ENCODE measurements around the gene ADAMTSL5.

Gene ADAMTSL5, protein sequence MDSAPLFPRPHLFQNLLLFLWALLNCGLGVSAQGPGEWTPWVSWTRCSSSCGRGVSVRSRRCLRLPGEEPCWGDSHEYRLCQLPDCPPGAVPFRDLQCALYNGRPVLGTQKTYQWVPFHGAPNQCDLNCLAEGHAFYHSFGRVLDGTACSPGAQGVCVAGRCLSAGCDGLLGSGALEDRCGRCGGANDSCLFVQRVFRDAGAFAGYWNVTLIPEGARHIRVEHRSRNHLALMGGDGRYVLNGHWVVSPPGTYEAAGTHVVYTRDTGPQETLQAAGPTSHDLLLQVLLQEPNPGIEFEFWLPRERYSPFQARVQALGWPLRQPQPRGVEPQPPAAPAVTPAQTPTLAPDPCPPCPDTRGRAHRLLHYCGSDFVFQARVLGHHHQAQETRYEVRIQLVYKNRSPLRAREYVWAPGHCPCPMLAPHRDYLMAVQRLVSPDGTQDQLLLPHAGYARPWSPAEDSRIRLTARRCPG

DNA sequence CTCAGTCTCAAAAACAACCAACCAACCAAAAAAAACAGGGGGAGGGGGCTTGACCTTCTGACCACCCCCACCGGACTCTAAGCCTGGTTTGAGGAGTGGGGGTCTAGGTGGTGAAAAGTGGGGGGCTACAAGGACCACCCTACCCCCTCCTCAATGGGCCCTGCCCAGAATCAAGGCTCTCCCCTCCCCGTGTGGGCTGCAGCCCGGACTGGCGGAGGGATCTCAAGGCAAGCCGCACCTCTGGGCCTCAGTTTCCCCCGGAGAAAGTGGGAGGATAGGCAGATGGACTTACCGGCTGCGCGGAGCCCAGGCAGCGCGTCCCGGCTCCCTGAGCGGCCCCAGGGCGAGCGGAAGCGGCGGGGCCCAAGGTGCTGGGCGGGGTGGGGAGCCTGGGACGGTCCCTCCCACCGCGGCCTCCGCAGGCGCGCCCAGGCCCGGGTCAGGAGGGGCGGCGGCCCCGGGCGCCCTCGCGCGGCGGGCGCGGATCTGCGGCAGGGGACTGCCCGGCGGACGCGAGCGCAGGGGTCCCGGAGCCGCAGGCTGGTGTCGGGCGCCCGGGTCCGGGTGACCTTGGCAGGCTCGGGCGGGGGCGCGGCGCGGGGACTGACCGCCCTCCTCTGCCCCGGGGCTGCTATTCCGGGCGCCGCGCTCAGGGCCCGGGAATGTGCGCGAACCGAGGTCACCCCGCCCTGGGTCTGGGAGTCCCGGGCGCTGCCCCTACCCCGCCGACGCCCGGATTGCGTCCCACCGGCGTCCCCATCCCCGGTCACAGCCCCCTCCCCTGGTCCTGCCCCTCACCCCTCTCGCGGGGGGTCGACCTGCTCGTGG lies at the start of gene ADAMTSL5:
TSS of gene ADAMTSL5 (minus strand) at position 349 of the 828 bp plus-strand sequence. CDS start 2,076 bp downstream, outside the sequence.
- Histone ChIP-seq H3K36me3 (ENCODE audit: insufficient read depth, low read length) (no peaks in the 10 kb centered on the region), H3K4me3 (ENCODE audit: low read depth, low read length) (peak within 1 kb of the TSS; percentile 78), H3K27me3 (ENCODE audit: insufficient read depth, low read length) (no peaks in the 10 kb centered on the region), H3K4me1 (ENCODE audit: control insufficient read depth, insufficient read depth, low read length, unreplicated experiment) (peaks cover 3% of the 10 kb centered on the region), H3K79me2 (ENCODE audit: control insufficient read depth, insufficient read depth, low read length, unreplicated experiment) (no peaks in the 10 kb centered on the region), H2AFZ (ENCODE audit: low read length, unreplicated experiment) (no peak within 1 kb of the TSS), H3K27ac (ENCODE audit: low read depth, low read length) (no peak within 1 kb of the TSS)

- no peak overlapping the region for H2AFZ ChIP-seq (ENCODE audit: low read length, unreplicated experiment)
- no peak overlapping the region for H3K4me3 ChIP-seq (ENCODE audit: low read depth, low read length)
- H3K27me3 ChIP-seq (ENCODE audit: insufficient read depth, low read length) = no peaks in the 10 kb centered on the region
- peaks cover 16% of the 10 kb centered on the region for H3K79me2 ChIP-seq (ENCODE audit: control insufficient read depth, insufficient read depth, low read length, unreplicated experiment)
- no peak overlapping the region for H3K27ac ChIP-seq (ENCODE audit: low read depth, low read length)
- H3K36me3 ChIP-seq (ENCODE audit: insufficient read depth, low read length) = no peaks in the 10 kb centered on the region
- peaks cover 5% of the 10 kb centered on the region for H3K4me1 ChIP-seq (ENCODE audit: control insufficient read depth, insufficient read depth, low read length, unreplicated experiment)
Measured at GRCh38 chr19:1561236-1561842, 48.5 kb upstream of the ADAMTSL5 start.

DNA sequence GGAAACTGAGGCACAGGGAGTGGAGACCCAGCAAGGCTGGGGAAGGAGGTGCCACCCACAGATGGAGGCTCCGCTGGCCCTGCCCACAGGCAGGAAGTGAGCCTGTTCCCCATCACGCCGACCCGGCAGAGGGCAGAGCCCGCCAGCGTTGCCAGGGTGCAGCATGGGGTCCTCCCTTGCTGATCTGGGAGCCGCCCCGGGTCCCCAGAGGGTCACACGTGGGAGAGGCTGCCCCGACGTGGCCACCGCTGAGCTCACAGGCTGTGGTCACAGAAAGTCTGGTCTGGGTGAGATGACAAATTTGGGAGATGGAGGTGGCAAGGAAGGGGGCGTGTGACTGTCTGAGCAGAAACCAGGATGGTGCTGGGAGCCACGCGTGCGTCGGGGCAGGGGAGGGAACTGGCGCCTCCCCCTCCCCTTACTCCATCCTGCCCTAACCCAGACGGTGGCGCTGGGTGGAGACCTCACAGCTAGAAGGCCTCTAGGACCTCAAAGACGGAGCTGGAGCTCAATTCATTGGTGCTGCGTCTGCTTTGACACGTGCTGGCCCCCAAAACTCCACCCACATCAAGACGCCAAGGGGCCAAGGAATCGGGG lies 47.6 kb upstream of the ADAMTSL5 start:
- Histone ChIP-seq H3K36me3 (ENCODE audit: insufficient read depth, low read length) (no peaks in the 10 kb centered on the region), H3K79me2 (ENCODE audit: control insufficient read depth, insufficient read depth, low read length, unreplicated experiment) (peaks cover 6% of the 10 kb centered on the region), H2AFZ (ENCODE audit: low read length, unreplicated experiment) (no peak overlapping the region), H3K27me3 (ENCODE audit: insufficient read depth, low read length) (no peaks in the 10 kb centered on the region), H3K27ac (ENCODE audit: low read depth, low read length) (no peak overlapping the region), H3K4me3 (ENCODE audit: low read depth, low read length) (no peak overlapping the region), H3K4me1 (ENCODE audit: control insufficient read depth, insufficient read depth, low read length, unreplicated experiment) (no peaks in the 10 kb centered on the region)

DNA sequence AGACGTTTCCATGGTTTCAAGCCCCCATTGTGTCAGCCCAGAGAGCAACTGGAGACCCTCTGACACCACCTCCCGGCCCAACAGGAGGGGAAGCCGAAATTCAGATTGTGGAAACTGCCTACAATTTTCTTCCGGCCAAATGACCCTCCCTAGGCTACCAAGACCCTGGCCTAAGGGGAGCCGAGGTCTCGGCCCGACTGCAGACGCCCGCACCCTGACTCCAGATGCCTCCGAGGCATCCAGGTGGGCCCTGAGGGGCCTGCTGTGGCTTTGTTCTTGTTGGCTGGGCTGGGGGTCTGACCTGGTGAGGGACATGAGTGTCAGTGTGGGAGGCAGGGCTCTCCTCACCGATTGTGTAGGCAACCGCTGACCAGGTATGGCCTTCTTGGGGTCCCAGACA lies 45.7 kb upstream of the ADAMTSL5 start:
- peaks cover 6% of the 10 kb centered on the region for H3K79me2 ChIP-seq (ENCODE audit: control insufficient read depth, insufficient read depth, low read length, unreplicated experiment)
- no peaks in the 10 kb centered on the region for H3K27me3 ChIP-seq (ENCODE audit: insufficient read depth, low read length)
- no peaks in the 10 kb centered on the region for H3K36me3 ChIP-seq (ENCODE audit: insufficient read depth, low read length)
- H3K4me1 ChIP-seq (ENCODE audit: control insufficient read depth, insufficient read depth, low read length, unreplicated experiment) = no peaks in the 10 kb centered on the region
- H3K27ac ChIP-seq (ENCODE audit: low read depth, low read length) = no peak overlapping the region
- H2AFZ ChIP-seq (ENCODE audit: low read length, unreplicated experiment) = no peak overlapping the region
- H3K4me3 ChIP-seq (ENCODE audit: low read depth, low read length) = no peak overlapping the region

DNA sequence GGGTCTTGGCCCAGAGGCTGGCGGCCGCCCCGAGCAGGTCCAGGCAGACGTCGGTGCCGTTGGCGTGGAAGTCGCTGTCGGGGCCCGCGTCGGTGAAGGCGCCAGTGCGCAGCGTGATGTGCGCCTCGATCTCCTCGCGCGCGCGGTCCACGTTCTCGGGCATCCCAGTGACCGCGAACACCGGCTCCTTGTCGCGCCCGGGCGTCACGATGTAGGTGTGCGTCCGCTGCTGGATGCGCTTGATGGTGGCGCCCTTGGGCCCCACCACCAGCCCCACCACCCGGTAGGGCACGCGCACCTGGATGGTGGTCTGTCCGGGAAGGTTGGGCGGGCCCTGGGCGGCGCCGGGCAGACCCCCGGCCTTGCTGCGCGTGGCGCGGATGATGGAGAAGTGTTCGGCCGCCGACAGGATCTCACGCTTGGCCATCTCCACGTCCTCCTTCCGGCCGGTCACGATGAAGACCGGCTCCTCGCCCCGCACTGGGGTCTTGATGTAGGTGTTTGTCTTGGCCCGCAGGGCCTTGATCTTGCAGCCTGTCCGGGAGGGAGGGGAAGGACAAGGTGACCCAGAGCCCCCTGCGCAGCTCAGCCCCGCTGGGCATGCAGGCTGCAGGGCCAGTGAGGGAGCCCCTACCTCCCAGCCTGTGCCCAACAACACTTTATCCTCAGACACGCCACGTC lies 43.7 kb upstream of the ADAMTSL5 start:
- H3K27ac ChIP-seq (ENCODE audit: low read depth, low read length) = no peak overlapping the region
- H3K79me2 ChIP-seq (ENCODE audit: control insufficient read depth, insufficient read depth, low read length, unreplicated experiment) = peaks cover under 1% of the 10 kb centered on the region
- H3K4me3 ChIP-seq (ENCODE audit: low read depth, low read length) = no peak overlapping the region
- no peak overlapping the region for H2AFZ ChIP-seq (ENCODE audit: low read length, unreplicated experiment)
- no peaks in the 10 kb centered on the region for H3K4me1 ChIP-seq (ENCODE audit: control insufficient read depth, insufficient read depth, low read length, unreplicated experiment)
- no peaks in the 10 kb centered on the region for H3K36me3 ChIP-seq (ENCODE audit: insufficient read depth, low read length)
- H3K27me3 ChIP-seq (ENCODE audit: insufficient read depth, low read length) = no peaks in the 10 kb centered on the region

- H3K27ac ChIP-seq (ENCODE audit: low read depth, low read length) = no peak overlapping the region
- no peak overlapping the region for H3K4me3 ChIP-seq (ENCODE audit: low read depth, low read length)
- no peaks in the 10 kb centered on the region for H3K36me3 ChIP-seq (ENCODE audit: insufficient read depth, low read length)
- H3K79me2 ChIP-seq (ENCODE audit: control insufficient read depth, insufficient read depth, low read length, unreplicated experiment) = no peaks in the 10 kb centered on the region
- no peaks in the 10 kb centered on the region for H3K4me1 ChIP-seq (ENCODE audit: control insufficient read depth, insufficient read depth, low read length, unreplicated experiment)
- H3K27me3 ChIP-seq (ENCODE audit: insufficient read depth, low read length) = no peaks in the 10 kb centered on the region
- H2AFZ ChIP-seq (ENCODE audit: low read length, unreplicated experiment) = no peak overlapping the region
Measured at GRCh38 chr19:1555487-1556389, 42.9 kb upstream of the ADAMTSL5 start.

GRCh38 chr19:1554968-1555367 lies 42.1 kb upstream of the ADAMTSL5 start:
- Histone ChIP-seq H3K79me2 (ENCODE audit: control insufficient read depth, insufficient read depth, low read length, unreplicated experiment) (no peaks in the 10 kb centered on the region), H2AFZ (ENCODE audit: low read length, unreplicated experiment) (no peak overlapping the region), H3K4me1 (ENCODE audit: control insufficient read depth, insufficient read depth, low read length, unreplicated experiment) (no peaks in the 10 kb centered on the region), H3K4me3 (ENCODE audit: low read depth, low read length) (no peak overlapping the region), H3K27me3 (ENCODE audit: insufficient read depth, low read length) (no peaks in the 10 kb centered on the region), H3K27ac (ENCODE audit: low read depth, low read length) (no peak overlapping the region), H3K36me3 (ENCODE audit: insufficient read depth, low read length) (no peaks in the 10 kb centered on the region)

GRCh38 chr19:1553415-1553814 lies 40.6 kb upstream of the ADAMTSL5 start:
- Histone ChIP-seq H3K4me1 (ENCODE audit: control insufficient read depth, insufficient read depth, low read length, unreplicated experiment) (no peaks in the 10 kb centered on the region), H3K27ac (ENCODE audit: low read depth, low read length) (no peak overlapping the region), H2AFZ (ENCODE audit: low read length, unreplicated experiment) (no peak overlapping the region), H3K27me3 (ENCODE audit: insufficient read depth, low read length) (no peaks in the 10 kb centered on the region), H3K79me2 (ENCODE audit: control insufficient read depth, insufficient read depth, low read length, unreplicated experiment) (no peaks in the 10 kb centered on the region), H3K4me3 (ENCODE audit: low read depth, low read length) (no peak overlapping the region), H3K36me3 (ENCODE audit: insufficient read depth, low read length) (no peaks in the 10 kb centered on the region)
